Progenitor cell of endocrine pancreas (in vitro differentiated cells): Measurements from ENCODE around the gene USP13. TPM values are rescaled to one million over a fixed set of nuclear protein-coding genes. Genes with fewer than 3 reads are reported as not detected.
"Not testable (repeated sequence)": the region's sequence is repeated elsewhere in the genome, so short reads cannot be mapped to it uniquely, and the experiment has no call there.

ENCODE experiments used
- DNase-seq: peaks from one replicate; pipeline ENCODE4 v3.0.0; 2021; ENCODE audit warnings: low spot score; ENCODE audit not compliant: unreplicated experiment
- H3K27ac Mint-ChIP-seq: 2 replicates; pipeline ENCODE4 v1.8.0; 2021; ENCODE audit warnings: mild to moderate bottlenecking, moderate library complexity, mixed read lengths
- H3K27me3 Mint-ChIP-seq: 2 replicates; pipeline ENCODE4 v1.8.0; 2021; ENCODE audit warnings: mixed read lengths
- H3K36me3 Mint-ChIP-seq: 2 replicates; pipeline ENCODE4 v1.8.0; 2022; ENCODE audit warnings: mixed read lengths; ENCODE audit not compliant: insufficient read depth
- H3K4me1 Mint-ChIP-seq: 2 replicates; pipeline ENCODE4 v1.8.0; 2021; ENCODE audit warnings: low read depth, mixed read lengths
- H3K4me3 Mint-ChIP-seq: 2 replicates; pipeline ENCODE4 v1.8.0; 2021; ENCODE audit warnings: low read depth, mild to moderate bottlenecking, moderate library complexity, mixed read lengths
- H3K9me3 Mint-ChIP-seq: 2 replicates; pipeline ENCODE4 v1.8.0; 2021; ENCODE audit warnings: low read depth, mixed read lengths
- CTCF ChIP-seq: fragments of 200-600 bp; sonication (generic); IDR thresholded peaks from one replicate; pipeline ENCODE4 v1.5.0; 2021; ENCODE audit warnings: antibody characterized with exemption, mild to moderate bottlenecking; ENCODE audit not compliant: unreplicated experiment
- total RNA-seq: library from RNA; stranded (reverse); gene quantifications from 2 replicates; pipeline ENCODE4 v1.2.1, GENCODE V29; 2021

The USP13 gene
- total RNA-seq, 1 donor from 2014 or later = 10.7 TPM

GRCh38 chr3:179624451-179624850 is 28.4 kb upstream of the USP13 start:
- no peaks in the 10 kb centered on the region for H3K9me3 Mint-ChIP-seq
- H3K27ac Mint-ChIP-seq = no peak overlapping the region
- no peak for TF ChIP-seq CTCF
- H3K4me3 Mint-ChIP-seq = no peak overlapping the region
- no peak for DNase-seq
- H3K27me3 Mint-ChIP-seq = no peaks in the 10 kb centered on the region
- no peaks in the 10 kb centered on the region for H3K4me1 Mint-ChIP-seq
- peaks cover 28% of the 10 kb centered on the region for H3K36me3 Mint-ChIP-seq

GRCh38 chr3:179630753-179631451 is 21.9 kb upstream of the USP13 start:
- TF ChIP-seq CTCF = no peak
- no peak for DNase-seq
- Mint-ChIP-seq H3K27ac (no peak overlapping the region), H3K27me3 (no peaks in the 10 kb centered on the region), H3K4me3 (no peak overlapping the region), H3K4me1 (no peaks in the 10 kb centered on the region), H3K9me3 (no peaks in the 10 kb centered on the region), H3K36me3 (peaks cover under 1% of the 10 kb centered on the region)

- Mint-ChIP-seq H3K27me3 (no peaks in the 10 kb centered on the region), H3K36me3 (no peaks in the 10 kb centered on the region), H3K9me3 (no peaks in the 10 kb centered on the region), H3K27ac (no peak overlapping the region), H3K4me1 (peaks cover 6% of the 10 kb centered on the region), H3K4me3 (no peak overlapping the region)
- DNase-seq = no peak
- TF ChIP-seq CTCF = no peak
These were observed 12.4 kb upstream of the USP13 start for GRCh38 chr3:179640469-179640868.

GRCh38 chr3:179642871-179643270 is 10.0 kb upstream of the USP13 start:
- DNase-seq = no peak
- no peaks in the 10 kb centered on the region for H3K36me3 Mint-ChIP-seq
- H3K9me3 Mint-ChIP-seq = no peaks in the 10 kb centered on the region
- no peaks in the 10 kb centered on the region for H3K27me3 Mint-ChIP-seq
- H3K27ac Mint-ChIP-seq = no peak overlapping the region
- peaks cover 6% of the 10 kb centered on the region for H3K4me1 Mint-ChIP-seq
- TF ChIP-seq CTCF = no peak
- H3K4me3 Mint-ChIP-seq = no peak overlapping the region

GRCh38 chr3:179643837-179644236 is 9.0 kb upstream of the USP13 start:
- H3K27me3 Mint-ChIP-seq, H3K9me3 Mint-ChIP-seq, DNase-seq, H3K36me3 Mint-ChIP-seq, H3K4me3 Mint-ChIP-seq, H3K4me1 Mint-ChIP-seq, H3K27ac Mint-ChIP-seq: not testable (repeated sequence)

- Mint-ChIP-seq H3K36me3 (no peaks in the 10 kb centered on the region), H3K27me3 (peaks cover 4% of the 10 kb centered on the region), H3K4me1 (peaks cover 6% of the 10 kb centered on the region), H3K27ac (no peak overlapping the region), H3K4me3 (no peak overlapping the region), H3K9me3 (no peaks in the 10 kb centered on the region)
- DNase-seq = no peak
- no peak for TF ChIP-seq CTCF
These were observed 6.7 kb upstream of the USP13 start for GRCh38 chr3:179646177-179646576.
